ENCODE data around the gene ARRB1.
"Not testable (repeated sequence)": the region's sequence is repeated elsewhere in the genome, so short reads cannot be mapped to it uniquely, and the experiment has no call there.

ARRB1 gene

DNA sequence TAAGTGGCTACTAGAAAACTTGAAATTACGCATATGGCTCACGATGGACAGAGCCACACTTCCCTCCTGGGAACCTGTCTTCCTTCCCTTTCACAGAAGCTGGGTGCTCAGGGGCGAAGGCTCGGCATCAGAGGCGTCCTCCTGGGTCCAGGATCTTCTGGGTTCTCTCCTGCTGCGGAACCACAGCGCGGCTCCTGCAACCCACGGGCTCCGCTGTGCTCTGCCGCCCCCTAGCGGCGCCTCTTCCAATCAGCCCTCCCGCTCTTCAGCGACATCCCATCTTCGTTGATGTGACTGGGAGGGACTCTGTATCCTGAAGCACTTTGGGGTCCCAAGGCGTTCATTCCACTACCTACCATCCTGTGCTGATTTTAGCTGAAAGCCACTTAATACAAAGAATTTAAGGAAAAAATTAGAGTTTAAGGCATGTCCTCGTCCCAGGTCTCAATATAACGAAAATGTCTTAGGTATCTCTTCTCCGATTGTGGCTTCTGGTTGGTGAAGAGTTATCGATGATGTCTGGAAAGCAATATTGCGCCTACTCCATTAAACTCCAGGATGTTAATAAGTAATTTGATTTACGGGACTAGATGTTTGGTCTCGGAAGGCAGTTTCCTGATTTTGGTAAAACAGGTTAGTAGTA, 33.1 kb upstream of the ARRB1 start:
- TF ChIP-seq CTCF (IDR thresholded peaks at IDR 0.05; ENCODE audit: insufficient read depth, low read length, poor library complexity, severe bottlenecking), result peak; percentile 97
- peak; percentile 68 for DNase-seq (ENCODE audit: extremely low read depth, insufficient read length)
- H3K27me3 ChIP-seq (replicated peaks; ENCODE audit: control insufficient read depth, insufficient read depth, low read length), result no peaks in the 10 kb centered on the region
- no peak overlapping the region for H3K4me3 ChIP-seq (replicated peaks; ENCODE audit: low read depth, low read length)
- no peaks in the 10 kb centered on the region for H3K36me3 ChIP-seq (ENCODE audit: control insufficient read depth, insufficient read depth, low read length)

GRCh38 chr11:75383246-75383645, 31.8 kb upstream of the ARRB1 start:
- no peak for TF ChIP-seq CTCF (IDR thresholded peaks at IDR 0.05; ENCODE audit: insufficient read depth, low read length, poor library complexity, severe bottlenecking)
- no peaks in the 10 kb centered on the region for H3K27me3 ChIP-seq (replicated peaks; ENCODE audit: control insufficient read depth, insufficient read depth, low read length)

GRCh38 chr11:75380716-75381420, 29.4 kb upstream of the ARRB1 start:
- H3K36me3 ChIP-seq (ENCODE audit: control insufficient read depth, insufficient read depth, low read length), result no peaks in the 10 kb centered on the region
- no peak for DNase-seq (ENCODE audit: extremely low read depth, insufficient read length)
- no peak for TF ChIP-seq CTCF (IDR thresholded peaks at IDR 0.05; ENCODE audit: insufficient read depth, low read length, poor library complexity, severe bottlenecking)
- H3K4me3 ChIP-seq (replicated peaks; ENCODE audit: low read depth, low read length), result no peak overlapping the region
- H3K27me3 ChIP-seq (replicated peaks; ENCODE audit: control insufficient read depth, insufficient read depth, low read length), result no peaks in the 10 kb centered on the region

More at GRCh38 chr11:75383246-75383645, 31.8 kb upstream of the ARRB1 start:
- H3K36me3 ChIP-seq (ENCODE audit: control insufficient read depth, insufficient read depth, low read length), result no peaks in the 10 kb centered on the region
- no peak for DNase-seq (ENCODE audit: extremely low read depth, insufficient read length)
- no peak overlapping the region for H3K4me3 ChIP-seq (replicated peaks; ENCODE audit: low read depth, low read length)

DNA sequence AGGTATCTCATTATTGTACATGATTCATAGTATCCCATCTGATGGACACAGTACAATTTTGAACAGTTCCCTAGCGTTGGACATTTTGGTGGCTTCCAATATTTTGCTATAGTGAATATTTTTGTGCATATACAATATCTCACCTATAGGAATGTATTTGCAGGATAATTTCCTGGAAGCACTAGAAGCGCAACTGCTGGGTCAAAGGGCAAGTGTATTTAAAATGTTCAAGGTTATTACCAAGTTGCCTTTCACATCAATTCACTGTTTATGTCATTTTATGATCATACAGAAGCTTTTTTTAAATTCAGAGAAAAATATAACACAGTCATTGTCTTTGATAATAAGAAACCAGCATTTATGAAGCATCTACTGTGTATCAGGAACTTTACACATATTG, 28.8 kb upstream of the ARRB1 start:
- TF ChIP-seq CTCF (IDR thresholded peaks at IDR 0.05; ENCODE audit: insufficient read depth, low read length, poor library complexity, severe bottlenecking), result no peak
- no peak for DNase-seq (ENCODE audit: extremely low read depth, insufficient read length)
- Histone ChIP-seq H3K36me3 (ENCODE audit: control insufficient read depth, insufficient read depth, low read length) (no peaks in the 10 kb centered on the region), H3K4me3 (replicated peaks; ENCODE audit: low read depth, low read length) (no peak overlapping the region), H3K27me3 (replicated peaks; ENCODE audit: control insufficient read depth, insufficient read depth, low read length) (no peaks in the 10 kb centered on the region)

GRCh38 chr11:75378776-75379175, 27.3 kb upstream of the ARRB1 start:
- not testable (repeated sequence) for DNase-seq (ENCODE audit: extremely low read depth, insufficient read length); H3K4me3 ChIP-seq (replicated peaks; ENCODE audit: low read depth, low read length); H3K36me3 ChIP-seq (ENCODE audit: control insufficient read depth, insufficient read depth, low read length); H3K27me3 ChIP-seq (replicated peaks; ENCODE audit: control insufficient read depth, insufficient read depth, low read length)

- no peak for DNase-seq (ENCODE audit: extremely low read depth, insufficient read length)
- H3K27me3 ChIP-seq (replicated peaks; ENCODE audit: control insufficient read depth, insufficient read depth, low read length), result no peaks in the 10 kb centered on the region
- H3K36me3 ChIP-seq (ENCODE audit: control insufficient read depth, insufficient read depth, low read length), result no peaks in the 10 kb centered on the region
- no peak overlapping the region for H3K4me3 ChIP-seq (replicated peaks; ENCODE audit: low read depth, low read length)
- peak; percentile 7 for TF ChIP-seq CTCF (IDR thresholded peaks at IDR 0.05; ENCODE audit: insufficient read depth, low read length, poor library complexity, severe bottlenecking)
Observed at GRCh38 chr11:75376175-75376574, 24.7 kb upstream of the ARRB1 start.

Measured in GM06990 (cell line).